Measurements from ENCODE around the gene PDGFRA.
"Not testable (repeated sequence)": the region's sequence is repeated elsewhere in the genome, so short reads cannot be mapped to it uniquely, and the experiment has no call there.

The PDGFRA gene

GRCh38 chr4:54318904-54319303 is 89.8 kb downstream of the PDGFRA start:
- DNase-seq (ENCODE audit: low read depth in 2 of 3, low spot score in 2 of 3) = no peak

GRCh38 chr4:54320826-54321685 is 92.0 kb downstream of the PDGFRA start:
- no peak for DNase-seq (ENCODE audit: low read depth in 2 of 3, low spot score in 2 of 3)

- DNase-seq (ENCODE audit: low read depth in 2 of 3, low spot score in 2 of 3) = peak in 1 of 3 experiments; percentile 5
These were observed 93.8 kb downstream of the PDGFRA start for GRCh38 chr4:54322818-54323417.

GRCh38 chr4:54330896-54331295 is 101.8 kb downstream of the PDGFRA start:
- no peak for DNase-seq (ENCODE audit: low read depth in 2 of 3, low spot score in 2 of 3)

- DNase-seq (ENCODE audit: low read depth in 2 of 3, low spot score in 2 of 3) = no peak
These were observed 103.4 kb downstream of the PDGFRA start for GRCh38 chr4:54332542-54332941.

GRCh38 chr4:54333657-54334056 is 104.6 kb downstream of the PDGFRA start:
- no peak for DNase-seq (ENCODE audit: low read depth in 2 of 3, low spot score in 2 of 3)

GRCh38 chr4:54334769-54335168 is 105.7 kb downstream of the PDGFRA start:
- not testable (repeated sequence) for DNase-seq (ENCODE audit: low read depth in 2 of 3, low spot score in 2 of 3)

GRCh38 chr4:54337009-54337408 is 107.9 kb downstream of the PDGFRA start:
- DNase-seq (ENCODE audit: low read depth in 2 of 3, low spot score in 2 of 3) = no peak

- not testable (repeated sequence) for DNase-seq (ENCODE audit: low read depth in 2 of 3, low spot score in 2 of 3)
These were observed 113.0 kb downstream of the PDGFRA start for GRCh38 chr4:54342067-54342466.
